NCI-H2196 (cell line): Measurements from ENCODE around the gene NSD2.
A peak's percentile ranks its signal among the peaks of the same experiment; 100 is the strongest.
"Not testable (repeated sequence)": the region's sequence is repeated elsewhere in the genome, so short reads cannot be mapped to it uniquely, and the experiment has no call there.

Experiments
- DNase-seq: peaks from one replicate; lab custom pipeline; 2025; ENCODE audit not compliant: unreplicated experiment; lab: John Stamatoyannopoulos, UW

Gene NSD2

GRCh38 chr4:1993718-1994516 lies 122.7 kb downstream of the NSD2 start:
- DNase-seq = not testable (repeated sequence)

DNA sequence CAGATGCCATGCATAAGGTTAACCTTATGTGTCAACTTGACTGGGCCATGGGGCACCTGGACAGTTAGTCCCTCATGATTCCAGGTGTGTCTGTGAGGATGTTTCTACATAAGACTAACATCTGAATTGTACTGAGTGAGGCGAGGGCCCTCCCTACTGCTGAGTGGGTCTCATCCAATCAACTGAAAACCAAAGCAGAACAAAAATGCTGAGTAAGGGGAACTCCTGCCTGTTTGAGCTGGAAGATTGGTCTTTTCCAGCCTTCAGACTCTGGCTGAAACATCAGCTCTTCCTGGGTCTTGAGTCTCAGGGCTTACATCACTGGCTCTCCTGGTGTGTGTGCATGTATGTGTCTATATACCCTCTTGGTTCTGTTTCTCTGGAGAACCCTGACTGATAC lies 123.7 kb downstream of the NSD2 start:
- no peak for DNase-seq

GRCh38 chr4:1996866-1997611 lies 125.8 kb downstream of the NSD2 start:
- no peak for DNase-seq

- no peak for DNase-seq
These were observed 126.5 kb downstream of the NSD2 start for GRCh38 chr4:1997712-1998111.

GRCh38 chr4:1998296-1998695 lies 127.1 kb downstream of the NSD2 start:
- no peak for DNase-seq

DNA sequence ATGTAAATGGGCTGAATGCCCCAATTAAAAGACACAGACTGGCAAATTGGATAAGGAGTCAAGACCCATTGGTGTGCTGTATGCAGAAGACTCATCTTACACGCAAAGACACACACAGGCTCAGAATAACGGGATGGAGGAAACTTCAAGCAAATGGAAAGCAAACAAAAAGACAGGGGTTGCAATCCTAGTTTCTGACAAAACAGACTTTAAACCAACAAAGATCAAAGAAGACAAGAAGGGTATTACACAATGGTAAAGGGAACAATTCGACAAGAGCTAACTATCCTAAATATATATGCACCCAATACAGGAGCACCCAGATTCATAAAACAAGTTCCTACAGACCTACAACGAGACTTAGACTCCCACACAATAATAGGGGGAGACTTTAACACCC lies 128.1 kb downstream of the NSD2 start:
- DNase-seq = not testable (repeated sequence)

- not testable (repeated sequence) for DNase-seq
These were observed 132.2 kb downstream of the NSD2 start for GRCh38 chr4:2003361-2003760.

DNA sequence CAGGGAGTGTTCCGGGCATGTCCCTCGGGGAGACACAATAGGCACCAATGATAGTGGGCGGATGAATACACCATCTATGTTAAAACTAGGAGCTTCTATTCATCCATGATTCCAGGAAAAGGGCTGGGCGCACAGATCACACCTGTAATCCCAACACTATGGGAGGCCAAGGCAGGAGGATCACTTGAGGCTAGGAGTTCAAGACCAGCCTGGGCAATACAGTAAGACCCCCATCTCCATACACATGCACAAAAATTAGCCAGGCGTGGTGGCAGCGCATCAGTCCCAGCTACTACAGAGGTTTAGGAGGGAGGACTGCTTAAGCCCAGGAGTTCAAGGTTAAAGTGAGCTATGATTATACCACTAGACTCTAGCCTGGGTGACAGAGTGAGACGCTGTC lies 135.2 kb downstream of the NSD2 start:
- DNase-seq = no peak

- no peak for DNase-seq
These were observed 135.9 kb downstream of the NSD2 start for GRCh38 chr4:2006956-2007653.

DNA sequence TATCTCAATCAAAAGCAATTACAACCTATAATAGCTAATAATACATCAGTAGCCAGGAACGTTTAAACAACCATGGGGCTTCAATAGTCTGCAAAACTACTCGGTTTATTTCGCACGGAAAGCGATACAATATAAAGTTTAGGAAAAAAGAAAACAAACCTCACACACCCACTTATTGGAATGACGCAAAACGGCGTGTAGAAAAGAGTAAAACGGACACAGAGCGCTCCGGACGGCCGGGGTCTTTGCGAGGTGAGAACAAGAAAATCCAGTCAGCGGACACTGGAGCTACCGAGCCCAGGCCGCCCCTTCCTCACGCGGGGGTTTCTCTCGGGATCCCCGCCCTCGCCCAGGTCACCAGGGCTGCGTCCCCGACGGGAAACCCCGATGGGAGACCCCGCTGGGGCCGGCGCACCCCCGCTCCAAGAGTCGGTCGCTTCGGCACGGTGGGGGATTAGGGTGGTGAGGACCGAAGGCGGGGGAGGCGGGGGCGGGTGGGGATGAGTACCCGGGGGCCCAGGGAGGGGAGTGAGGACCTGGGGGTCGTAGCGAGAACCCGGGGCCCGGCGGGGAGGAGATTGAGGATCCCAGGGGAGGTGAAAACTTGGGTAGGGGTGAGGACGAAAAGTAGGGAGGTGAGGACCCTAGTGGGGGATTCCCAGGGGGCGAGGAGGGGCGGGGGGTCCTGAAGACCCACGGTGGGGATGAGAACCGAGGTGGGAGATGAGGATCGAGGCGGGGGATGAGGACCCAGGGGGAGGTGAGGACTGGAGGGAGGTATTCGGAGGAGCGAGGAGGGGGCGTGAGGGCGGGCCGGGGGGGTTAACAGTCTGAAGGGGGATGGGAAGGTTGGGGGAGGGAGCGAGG lies 136.8 kb downstream of the NSD2 start:
- DNase-seq = no peak

DNA sequence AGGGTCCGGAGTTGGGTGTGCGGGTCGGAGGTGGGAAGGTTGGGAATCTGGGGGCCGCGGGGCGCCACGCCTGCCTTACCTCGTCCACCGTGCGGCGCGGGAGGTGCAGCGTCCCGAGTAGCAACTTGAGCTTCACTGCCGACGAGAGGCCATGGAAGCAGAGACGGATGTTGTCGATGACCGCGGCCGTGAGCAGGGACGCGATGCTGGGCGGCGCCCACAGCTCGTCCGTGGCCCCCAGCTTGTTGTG lies 137.4 kb downstream of the NSD2 start:
- no peak for DNase-seq

- DNase-seq = peak; percentile 96
These were observed 137.9 kb downstream of the NSD2 start, which contains the start of gene NELFA for GRCh38 chr4:2008921-2009650. Gene NELFA (minus strand): TSS chr4:2008974. CDS start chr4:2008959, 15 bp downstream.

GRCh38 chr4:2009651-2010233 lies 138.5 kb downstream of the NSD2 start:
- DNase-seq = peak; percentile 63

GRCh38 chr4:2011583-2011982 lies 140.4 kb downstream of the NSD2 start:
- no peak for DNase-seq

DNA sequence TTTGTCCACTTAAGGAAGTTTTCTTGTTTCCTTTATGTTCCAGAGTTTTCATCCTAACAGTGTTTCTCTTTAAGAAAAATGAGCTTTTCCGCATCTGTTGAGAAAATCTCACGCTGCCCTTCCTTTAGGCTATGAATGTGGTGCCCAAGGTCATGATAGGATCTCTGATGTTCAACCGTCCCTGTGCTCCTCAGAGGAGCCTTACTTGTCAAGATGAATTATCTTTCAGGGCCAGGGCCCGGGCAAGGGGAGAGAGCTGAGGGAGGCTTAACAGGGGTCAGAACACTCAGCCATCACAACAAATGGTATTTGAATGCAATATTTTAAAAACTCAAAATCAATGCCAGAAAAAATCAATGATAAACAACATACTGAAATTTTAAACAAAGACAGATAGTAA lies 143.8 kb downstream of the NSD2 start:
- DNase-seq = no peak

- not testable (repeated sequence) for DNase-seq
These were observed 150.3 kb downstream of the NSD2 start for GRCh38 chr4:2021358-2022018.

DNA sequence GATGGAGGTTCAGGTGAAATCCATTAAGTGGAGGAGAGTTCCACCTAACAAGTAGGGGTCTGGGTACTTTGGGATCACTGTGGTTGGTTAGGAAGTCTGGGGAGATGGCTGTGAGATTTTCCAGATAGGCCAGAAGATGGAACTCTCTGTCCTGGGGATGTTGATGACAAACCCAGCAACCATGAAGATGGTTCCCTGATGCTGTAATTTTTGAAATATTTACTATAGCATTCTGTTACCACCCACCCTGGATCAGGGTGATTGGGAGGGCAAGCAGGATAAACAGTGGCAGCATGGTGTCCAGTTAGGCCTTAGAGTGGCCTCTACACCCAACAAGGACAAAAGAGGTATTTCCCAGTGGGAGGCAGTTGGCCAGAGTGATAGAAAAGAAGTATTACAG lies 153.5 kb downstream of the NSD2 start:
- DNase-seq = no peak

- DNase-seq = no peak
These were observed 154.6 kb downstream of the NSD2 start for GRCh38 chr4:2025817-2026216.

- DNase-seq = not testable (repeated sequence)
These were observed 155.9 kb downstream of the NSD2 start for GRCh38 chr4:2027120-2027519.
